ENCODE data around the gene ZSCAN2.
"Not testable (repeated sequence)": the region's sequence is repeated elsewhere in the genome, so short reads cannot be mapped to it uniquely, and the experiment has no call there.

The ZSCAN2 gene

GRCh38 chr15:84600687-84601554 is at the start of gene ZSCAN2:
Gene ZSCAN2, plus strand, starts transcription at chr15:84601009. Its CDS starts 2,919 bp downstream, at chr15:84603928.
- H2AFZ ChIP-seq (ENCODE audit: low read length) = peak within 1 kb of the TSS; percentile 84
- no peaks in the 10 kb centered on the region for H3K27me3 ChIP-seq (replicated peaks; ENCODE audit: insufficient read depth, low read length)
- no peaks in the 10 kb centered on the region for H3K9me3 ChIP-seq (replicated peaks; ENCODE audit: insufficient read depth, low read length)
- peaks cover 7% of the 10 kb centered on the region; the same call in 1 of the 2 replicates for H3F3A ChIP-seq (ENCODE audit: insufficient read depth, low read length)
- H3K36me3 ChIP-seq (replicated peaks; ENCODE audit: insufficient read depth, low read length) = no peaks in the 10 kb centered on the region
- no peaks in the 10 kb centered on the region for H3K9me2 ChIP-seq (replicated peaks; ENCODE audit: insufficient read depth, low read length)
- H3K79me2 ChIP-seq (ENCODE audit: low read length) = no peaks in the 10 kb centered on the region
- peak within 1 kb of the TSS; percentile 51; the same call in 1 of the 2 replicates for H3K9ac ChIP-seq (ENCODE audit: low read length)
- no peaks in the 10 kb centered on the region for H4K20me1 ChIP-seq (ENCODE audit: insufficient read depth, low read length)
- peaks cover 20% of the 10 kb centered on the region for H3K4me1 ChIP-seq (ENCODE audit: low read length)
- H3K4me2 ChIP-seq (ENCODE audit: low read depth, low read length) = peak within 1 kb of the TSS; percentile 84
- H3K4me3 ChIP-seq (ENCODE audit: low read length) = peak within 1 kb of the TSS; percentile 88
- no peak within 1 kb of the TSS for H3K27ac ChIP-seq (ENCODE audit: low read length)
- DNase-seq = peak; percentile 93
- TF ChIP-seq EZH2 (optimal IDR thresholded peaks at IDR 0.05; ENCODE audit: low read depth, low read length) = no peak
- no peak for TF ChIP-seq EZH2phosphoT487 (IDR thresholded peaks at IDR 0.05; ENCODE audit: low read length)
- no peak for TF ChIP-seq CTCF (IDR thresholded peaks at IDR 0.05; ENCODE audit: low read length)

GRCh38 chr15:84551624-84552023 is 49.2 kb upstream of the ZSCAN2 start:
- DNase-seq; H2AFZ ChIP-seq (ENCODE audit: low read length); H3K4me1 ChIP-seq (ENCODE audit: low read length); H3K9me2 ChIP-seq (replicated peaks; ENCODE audit: insufficient read depth, low read length); H3K9me3 ChIP-seq (replicated peaks; ENCODE audit: insufficient read depth, low read length); H3K27me3 ChIP-seq (replicated peaks; ENCODE audit: insufficient read depth, low read length); H3K27ac ChIP-seq (ENCODE audit: low read length); H3K36me3 ChIP-seq (replicated peaks; ENCODE audit: insufficient read depth, low read length); H3K4me2 ChIP-seq (ENCODE audit: low read depth, low read length); H4K20me1 ChIP-seq (ENCODE audit: insufficient read depth, low read length); H3K4me3 ChIP-seq (ENCODE audit: low read length); H3K9ac ChIP-seq (ENCODE audit: low read length); H3K79me2 ChIP-seq (ENCODE audit: low read length); H3F3A ChIP-seq (ENCODE audit: insufficient read depth, low read length): not testable (repeated sequence)

- TF ChIP-seq EZH2 (optimal IDR thresholded peaks at IDR 0.05; ENCODE audit: low read depth, low read length) (no peak), EZH2phosphoT487 (IDR thresholded peaks at IDR 0.05; ENCODE audit: low read length) (no peak)
- no peak overlapping the region for H3K4me3 ChIP-seq (ENCODE audit: low read length)
- no peak overlapping the region for H2AFZ ChIP-seq (ENCODE audit: low read length)
- H3K9ac ChIP-seq (ENCODE audit: low read length) = no peak overlapping the region
- no peaks in the 10 kb centered on the region for H3K9me2 ChIP-seq (replicated peaks; ENCODE audit: insufficient read depth, low read length)
- H3K27ac ChIP-seq (ENCODE audit: low read length) = no peak overlapping the region
- DNase-seq = no peak
- H4K20me1 ChIP-seq (ENCODE audit: insufficient read depth, low read length) = no peaks in the 10 kb centered on the region
- H3K27me3 ChIP-seq (replicated peaks; ENCODE audit: insufficient read depth, low read length) = no peaks in the 10 kb centered on the region
- no peak overlapping the region for H3K4me2 ChIP-seq (ENCODE audit: low read depth, low read length)
- no peaks in the 10 kb centered on the region for H3K79me2 ChIP-seq (ENCODE audit: low read length)
- H3F3A ChIP-seq (ENCODE audit: insufficient read depth, low read length) = no peaks in the 10 kb centered on the region
- no peaks in the 10 kb centered on the region for H3K36me3 ChIP-seq (replicated peaks; ENCODE audit: insufficient read depth, low read length)
- H3K4me1 ChIP-seq (ENCODE audit: low read length) = peaks cover 5% of the 10 kb centered on the region; the same call in 1 of the 2 replicates
- H3K9me3 ChIP-seq (replicated peaks; ENCODE audit: insufficient read depth, low read length) = no peaks in the 10 kb centered on the region
Observed at GRCh38 chr15:84552896-84553295, 47.9 kb upstream of the ZSCAN2 start.

- H3F3A ChIP-seq (ENCODE audit: insufficient read depth, low read length); H3K4me1 ChIP-seq (ENCODE audit: low read length); H3K9me3 ChIP-seq (replicated peaks; ENCODE audit: insufficient read depth, low read length); H4K20me1 ChIP-seq (ENCODE audit: insufficient read depth, low read length); H3K79me2 ChIP-seq (ENCODE audit: low read length); H3K27me3 ChIP-seq (replicated peaks; ENCODE audit: insufficient read depth, low read length); H3K4me2 ChIP-seq (ENCODE audit: low read depth, low read length); DNase-seq; H2AFZ ChIP-seq (ENCODE audit: low read length); H3K9ac ChIP-seq (ENCODE audit: low read length); H3K4me3 ChIP-seq (ENCODE audit: low read length); H3K9me2 ChIP-seq (replicated peaks; ENCODE audit: insufficient read depth, low read length); H3K27ac ChIP-seq (ENCODE audit: low read length); H3K36me3 ChIP-seq (replicated peaks; ENCODE audit: insufficient read depth, low read length): not testable (repeated sequence)
Observed at GRCh38 chr15:84556690-84557089, 44.1 kb upstream of the ZSCAN2 start.

- H2AFZ ChIP-seq (ENCODE audit: low read length); H3K27me3 ChIP-seq (replicated peaks; ENCODE audit: insufficient read depth, low read length); H4K20me1 ChIP-seq (ENCODE audit: insufficient read depth, low read length); H3K36me3 ChIP-seq (replicated peaks; ENCODE audit: insufficient read depth, low read length); H3K4me3 ChIP-seq (ENCODE audit: low read length); H3K4me1 ChIP-seq (ENCODE audit: low read length); H3K79me2 ChIP-seq (ENCODE audit: low read length); H3K9me3 ChIP-seq (replicated peaks; ENCODE audit: insufficient read depth, low read length); H3K9me2 ChIP-seq (replicated peaks; ENCODE audit: insufficient read depth, low read length); H3F3A ChIP-seq (ENCODE audit: insufficient read depth, low read length); H3K27ac ChIP-seq (ENCODE audit: low read length); H3K4me2 ChIP-seq (ENCODE audit: low read depth, low read length); H3K9ac ChIP-seq (ENCODE audit: low read length); DNase-seq: not testable (repeated sequence)
Observed at GRCh38 chr15:84568021-84568420, 32.8 kb upstream of the ZSCAN2 start.

Data from MM.1S (cell line).